ENCODE measurements around the gene CDK11B.
"Not testable (repeated sequence)": the region's sequence is repeated elsewhere in the genome, so short reads cannot be mapped to it uniquely, and the experiment has no call there.

DNA sequence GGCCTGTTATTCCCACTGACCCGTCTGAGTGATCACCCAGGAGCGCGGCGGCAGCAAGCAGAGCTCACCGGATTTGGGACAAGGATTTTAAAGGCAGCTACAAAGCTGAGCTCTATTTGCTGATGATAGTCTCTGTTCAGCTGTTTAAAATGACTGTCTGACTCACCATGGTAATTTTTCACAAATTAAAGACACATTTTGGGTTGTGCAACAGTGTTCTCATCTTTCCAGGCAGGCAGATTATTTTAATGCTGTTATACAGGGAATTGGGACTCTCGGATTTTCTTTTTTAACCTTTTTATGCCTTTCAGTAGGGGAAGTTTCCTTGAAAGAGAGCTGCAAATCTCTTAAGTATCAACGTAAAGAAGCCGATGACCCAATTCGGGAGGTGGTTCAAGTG, 3.6 kb upstream of the CDK11B start:
- not testable (repeated sequence) for TF ChIP-seq POLR2AphosphoS5 (IDR thresholded peaks at IDR 0.05; ENCODE audit: insufficient read depth in 1 of 2, low read depth in 1 of 2); POLR2A (IDR thresholded peaks at IDR 0.05)

All from vagina (tissue), 2 donors.